ENCODE measurements around the gene OXCT1.

DNA sequence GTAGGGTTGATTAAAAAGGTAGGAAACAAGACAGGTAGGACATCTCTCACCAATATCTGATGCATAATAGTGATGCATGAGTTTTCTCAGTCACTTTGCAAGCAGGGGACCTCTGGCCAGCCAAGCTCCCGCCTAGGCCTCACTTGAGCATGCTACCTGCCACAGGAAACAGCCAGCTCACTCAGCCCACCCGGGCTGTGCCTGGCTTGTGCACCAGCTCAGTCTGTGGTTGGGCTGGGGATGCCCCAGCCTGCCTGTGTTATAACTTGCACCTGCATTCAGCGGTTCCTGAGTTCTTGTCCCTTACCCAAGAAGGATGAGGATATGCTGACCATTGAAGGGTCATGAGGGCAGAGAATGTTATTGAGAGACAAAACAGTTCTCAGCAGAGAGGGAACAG, 187.0 kb downstream of the OXCT1 start:
- TF ChIP-seq TAF1 (IDR thresholded peaks at IDR 0.05; ENCODE audit: borderline replicate concordance, insufficient read depth, low read length): no peak
- TF ChIP-seq, protein P1, sequence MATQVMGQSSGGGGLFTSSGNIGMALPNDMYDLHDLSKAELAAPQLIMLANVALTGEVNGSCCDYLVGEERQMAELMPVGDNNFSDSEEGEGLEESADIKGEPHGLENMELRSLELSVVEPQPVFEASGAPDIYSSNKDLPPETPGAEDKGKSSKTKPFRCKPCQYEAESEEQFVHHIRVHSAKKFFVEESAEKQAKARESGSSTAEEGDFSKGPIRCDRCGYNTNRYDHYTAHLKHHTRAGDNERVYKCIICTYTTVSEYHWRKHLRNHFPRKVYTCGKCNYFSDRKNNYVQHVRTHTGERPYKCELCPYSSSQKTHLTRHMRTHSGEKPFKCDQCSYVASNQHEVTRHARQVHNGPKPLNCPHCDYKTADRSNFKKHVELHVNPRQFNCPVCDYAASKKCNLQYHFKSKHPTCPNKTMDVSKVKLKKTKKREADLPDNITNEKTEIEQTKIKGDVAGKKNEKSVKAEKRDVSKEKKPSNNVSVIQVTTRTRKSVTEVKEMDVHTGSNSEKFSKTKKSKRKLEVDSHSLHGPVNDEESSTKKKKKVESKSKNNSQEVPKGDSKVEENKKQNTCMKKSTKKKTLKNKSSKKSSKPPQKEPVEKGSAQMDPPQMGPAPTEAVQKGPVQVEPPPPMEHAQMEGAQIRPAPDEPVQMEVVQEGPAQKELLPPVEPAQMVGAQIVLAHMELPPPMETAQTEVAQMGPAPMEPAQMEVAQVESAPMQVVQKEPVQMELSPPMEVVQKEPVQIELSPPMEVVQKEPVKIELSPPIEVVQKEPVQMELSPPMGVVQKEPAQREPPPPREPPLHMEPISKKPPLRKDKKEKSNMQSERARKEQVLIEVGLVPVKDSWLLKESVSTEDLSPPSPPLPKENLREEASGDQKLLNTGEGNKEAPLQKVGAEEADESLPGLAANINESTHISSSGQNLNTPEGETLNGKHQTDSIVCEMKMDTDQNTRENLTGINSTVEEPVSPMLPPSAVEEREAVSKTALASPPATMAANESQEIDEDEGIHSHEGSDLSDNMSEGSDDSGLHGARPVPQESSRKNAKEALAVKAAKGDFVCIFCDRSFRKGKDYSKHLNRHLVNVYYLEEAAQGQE (IDR thresholded peaks at IDR 0.05; ENCODE audit: insufficient read depth in 1 of 2, low read depth in 2 of 2, low read length in 2 of 2): no peak
- TF ChIP-seq POLR2AphosphoS5 (IDR thresholded peaks at IDR 0.05; ENCODE audit: low read depth, low read length): no peak

Data from PFSK-1 (cell line).